ENCODE results near the gene FCHSD2. TPM values are rescaled to one million over a fixed set of nuclear protein-coding genes. Genes with fewer than 3 reads are reported as not detected.

The FCHSD2 gene
- total RNA-seq, 1 experiment from 2014 or later, result 22.6 TPM

DNA sequence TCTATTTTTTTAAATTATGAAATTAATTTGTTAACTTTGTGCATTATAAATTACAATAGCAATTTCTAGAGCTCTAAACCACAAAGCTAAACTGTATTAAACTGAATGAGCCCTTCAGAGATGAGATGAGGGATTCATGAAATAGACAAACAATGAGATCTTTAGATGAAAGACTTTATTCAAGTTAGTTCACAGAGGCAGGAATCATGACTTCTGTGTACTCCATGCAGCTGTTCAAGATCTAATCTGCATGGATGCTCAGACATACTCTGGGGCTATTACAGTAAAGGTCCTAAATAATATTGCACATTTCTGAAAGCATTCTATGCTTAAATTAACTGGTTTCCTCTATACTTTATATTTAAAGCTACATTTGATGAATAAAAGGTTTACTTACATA lies 122.7 kb downstream of the FCHSD2 start:
- DNase-seq, result no peak
- H3K27ac ChIP-seq, result no peak overlapping the region
- CTCF ChIA-PET, result no interaction called here
- H3K9me2 ChIP-seq (ENCODE audit: insufficient read depth), result no peaks in the 10 kb centered on the region
- no peaks in the 10 kb centered on the region for H3K79me2 ChIP-seq (ENCODE audit: low read depth)
- H3K4me1 ChIP-seq (replicated peaks; ENCODE audit: insufficient read depth), result no peaks in the 10 kb centered on the region
- H3K9me3 ChIP-seq (ENCODE audit: insufficient read depth, low read depth), result no peaks in the 10 kb centered on the region
- H2AFZ ChIP-seq, result no peak overlapping the region
- H3K4me2 ChIP-seq, result no peak overlapping the region
- TF ChIP-seq, protein P1, sequence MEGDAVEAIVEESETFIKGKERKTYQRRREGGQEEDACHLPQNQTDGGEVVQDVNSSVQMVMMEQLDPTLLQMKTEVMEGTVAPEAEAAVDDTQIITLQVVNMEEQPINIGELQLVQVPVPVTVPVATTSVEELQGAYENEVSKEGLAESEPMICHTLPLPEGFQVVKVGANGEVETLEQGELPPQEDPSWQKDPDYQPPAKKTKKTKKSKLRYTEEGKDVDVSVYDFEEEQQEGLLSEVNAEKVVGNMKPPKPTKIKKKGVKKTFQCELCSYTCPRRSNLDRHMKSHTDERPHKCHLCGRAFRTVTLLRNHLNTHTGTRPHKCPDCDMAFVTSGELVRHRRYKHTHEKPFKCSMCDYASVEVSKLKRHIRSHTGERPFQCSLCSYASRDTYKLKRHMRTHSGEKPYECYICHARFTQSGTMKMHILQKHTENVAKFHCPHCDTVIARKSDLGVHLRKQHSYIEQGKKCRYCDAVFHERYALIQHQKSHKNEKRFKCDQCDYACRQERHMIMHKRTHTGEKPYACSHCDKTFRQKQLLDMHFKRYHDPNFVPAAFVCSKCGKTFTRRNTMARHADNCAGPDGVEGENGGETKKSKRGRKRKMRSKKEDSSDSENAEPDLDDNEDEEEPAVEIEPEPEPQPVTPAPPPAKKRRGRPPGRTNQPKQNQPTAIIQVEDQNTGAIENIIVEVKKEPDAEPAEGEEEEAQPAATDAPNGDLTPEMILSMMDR (conservative IDR thresholded peaks at IDR 0.05), result no peak
- no peak for TF ChIP-seq EZH2 (IDR thresholded peaks at IDR 0.05; ENCODE audit: low read depth)
- H4K20me1 ChIP-seq (ENCODE audit: insufficient read depth), result no peaks in the 10 kb centered on the region; the same call in 1 of the 2 replicates
- POLR2A ChIA-PET (ENCODE audit: unreplicated experiment), result no interaction called here
- no TSS peak for BruUV-seq (replicated peaks)
- no peaks in the 10 kb centered on the region for H3K27me3 ChIP-seq (ENCODE audit: insufficient read depth, low read depth)
- no peak overlapping the region for H3K4me3 ChIP-seq
- no peaks in the 10 kb centered on the region for H3F3A ChIP-seq (ENCODE audit: insufficient read depth, low read depth)
- intact Hi-C loops (cut with micrococcal nuclease; ENCODE audit: unreplicated experiment), result no loop called here
- no peaks in the 10 kb centered on the region for H3K36me3 ChIP-seq (ENCODE audit: low read depth)

DNA sequence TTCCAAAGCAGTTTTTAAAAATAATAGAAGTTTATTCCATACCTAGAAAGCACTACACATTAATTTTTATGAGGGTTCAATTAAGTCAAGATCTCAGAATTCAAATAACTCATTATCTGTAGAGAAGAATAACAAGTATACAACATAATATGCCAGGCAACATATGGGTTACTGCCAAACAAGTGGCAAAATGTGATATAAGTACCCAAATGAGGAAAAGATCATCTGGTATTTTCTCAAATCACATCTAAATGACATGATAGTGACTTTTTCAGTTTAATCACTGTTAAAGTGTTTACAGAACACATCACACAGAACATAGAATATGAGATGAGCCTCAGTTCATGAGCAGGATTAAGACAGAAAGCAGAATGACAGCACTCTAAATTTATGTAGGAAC lies 123.3 kb downstream of the FCHSD2 start:
- Histone ChIP-seq H3K4me1 (replicated peaks; ENCODE audit: insufficient read depth) (no peaks in the 10 kb centered on the region), H3K9me2 (ENCODE audit: insufficient read depth) (no peaks in the 10 kb centered on the region), H3K4me2 (no peak overlapping the region), H3F3A (ENCODE audit: insufficient read depth, low read depth) (no peaks in the 10 kb centered on the region), H4K20me1 (ENCODE audit: insufficient read depth) (no peaks in the 10 kb centered on the region; the same call in 1 of the 2 replicates), H3K27me3 (ENCODE audit: insufficient read depth, low read depth) (no peaks in the 10 kb centered on the region), H3K9me3 (ENCODE audit: insufficient read depth, low read depth) (no peaks in the 10 kb centered on the region), H3K79me2 (ENCODE audit: low read depth) (no peaks in the 10 kb centered on the region), H3K4me3 (no peak overlapping the region), H3K27ac (no peak overlapping the region), H2AFZ (no peak overlapping the region), H3K36me3 (ENCODE audit: low read depth) (no peaks in the 10 kb centered on the region)
- TF ChIP-seq, protein P1 (conservative IDR thresholded peaks at IDR 0.05), result no peak
- TF ChIP-seq EZH2 (IDR thresholded peaks at IDR 0.05; ENCODE audit: low read depth), result no peak
- no peak for DNase-seq
- ChIA-PET CTCF (no interaction called here), POLR2A (ENCODE audit: unreplicated experiment) (no interaction called here)
- intact Hi-C loops (cut with micrococcal nuclease; ENCODE audit: unreplicated experiment), result no loop called here
- BruUV-seq (replicated peaks), result no TSS peak

- Histone ChIP-seq H3K4me1 (replicated peaks; ENCODE audit: insufficient read depth) (no peaks in the 10 kb centered on the region), H3K9me2 (ENCODE audit: insufficient read depth) (no peaks in the 10 kb centered on the region), H2AFZ (no peak overlapping the region), H3K36me3 (ENCODE audit: low read depth) (no peaks in the 10 kb centered on the region), H3K9me3 (ENCODE audit: insufficient read depth, low read depth) (no peaks in the 10 kb centered on the region), H3K79me2 (ENCODE audit: low read depth) (no peaks in the 10 kb centered on the region), H4K20me1 (ENCODE audit: insufficient read depth) (no peaks in the 10 kb centered on the region), H3F3A (ENCODE audit: insufficient read depth, low read depth) (no peaks in the 10 kb centered on the region), H3K4me3 (no peak overlapping the region), H3K4me2 (no peak overlapping the region), H3K27ac (no peak overlapping the region), H3K27me3 (ENCODE audit: insufficient read depth, low read depth) (no peaks in the 10 kb centered on the region)
- ChIA-PET POLR2A (ENCODE audit: unreplicated experiment) (no interaction called here), CTCF (no interaction called here)
- no TSS peak for BruUV-seq (replicated peaks)
- no peak for DNase-seq
- TF ChIP-seq EZH2 (IDR thresholded peaks at IDR 0.05; ENCODE audit: low read depth), result no peak
- TF ChIP-seq, protein P1 (conservative IDR thresholded peaks at IDR 0.05), result no peak
- intact Hi-C loops (cut with micrococcal nuclease; ENCODE audit: unreplicated experiment), result no loop called here
Measured at GRCh38 chr11:73017024-73017751, 124.9 kb downstream of the FCHSD2 start.

Data from PC-9 (cell line).